Spleen (tissue), 11 donors: Measurements from ENCODE around the gene GPR158. TPM values are rescaled to one million over a fixed set of nuclear protein-coding genes. Genes with fewer than 3 reads are reported as not detected.

Experiments
- DNase-seq: peaks from one replicate; pipeline ENCODE4 v3.0.0-alpha.2; 2020
- H3K27ac ChIP-seq, 8 donors: fragments of 200-600 bp; sonication (generic) in 7 of 8; 1 replicate in 4 of 8; 2 replicates in 4 of 8; pipeline versions ENCODE4 v1.5.0 to v1.8.0; 2016 to 2021; ENCODE audit warnings: inconsistent platforms in 4 of 8, mild to moderate bottlenecking in 4 of 8, moderate library complexity in 1 of 8
- H3K27me3 ChIP-seq, 7 donors: fragments of 200-600 bp; sonication (generic) in 6 of 7; replicated peaks in 1 of 7; 1 replicate in 4 of 7; 2 replicates in 3 of 7; pipeline versions ENCODE4 v1.5.0 to v1.8.0; 2016 to 2021; ENCODE audit warnings: inconsistent platforms in 3 of 7, mild to moderate bottlenecking in 1 of 7
- H3K36me3 ChIP-seq, 6 donors: fragments of 200-600 bp; sonication (generic) in 5 of 6; 1 replicate in 4 of 6; 2 replicates in 2 of 6; pipeline versions ENCODE4 v1.5.0 to v1.8.0; 2016 to 2021; ENCODE audit warnings: inconsistent platforms in 2 of 6
- H3K4me1 ChIP-seq, 6 donors: fragments of 200-600 bp; sonication (generic) in 5 of 6; 1 replicate in 3 of 6; 2 replicates in 3 of 6; pipeline versions ENCODE4 v1.5.0 to v1.8.0; 2016 to 2021; ENCODE audit warnings: inconsistent platforms in 3 of 6
- H3K4me3 ChIP-seq, 8 donors: fragments of 200-600 bp; sonication (generic) in 7 of 8; 1 replicate in 4 of 8; 2 replicates in 4 of 8; pipeline versions ENCODE4 v1.5.0 to v1.8.0; 2016 to 2021; ENCODE audit warnings: inconsistent platforms in 4 of 8, mild to moderate bottlenecking in 4 of 8, moderate library complexity in 2 of 8
- H3K9me3 ChIP-seq, 8 donors: fragments of 200-600 bp; sonication (generic) in 7 of 8; 1 replicate in 4 of 8; 2 replicates in 4 of 8; pipeline versions ENCODE4 v1.5.0 to v1.8.0; 2016 to 2021; ENCODE audit warnings: inconsistent platforms in 4 of 8
- POLR2A ChIP-seq, 3 donors: fragments of 450-650 bp; IDR thresholded peaks; one replicate each; pipeline ENCODE4 v1.5.1; 2017; ENCODE audit warnings: antibody characterized with exemption in 3 of 3, mild to moderate bottlenecking in 1 of 3
- POLR2AphosphoS5 ChIP-seq, 3 donors: sonication (generic); formaldehyde crosslinking; IDR thresholded peaks; one replicate each; pipeline ENCODE4 v1.5.1; 2017; ENCODE audit warnings: antibody characterized with exemption in 3 of 3
- WGBS, 5 donors: extraction: QIAGEN DNeasy Blood & Tissue Kit in 3 of 5; methylation state at CpG; one replicate each; pipeline versions ENCODE4 v1.1.5 to v1.1.7; 2013 to 2018; 5-methylcytosine and 5-hydroxymethylcytosine counted together
- intact Hi-C: fragments of 100-400 bp; cut with DNase I; formaldehyde crosslinking; loops from one replicate; pipeline ENCODE4 v1.15.0; 2023; ENCODE audit warnings: low total_unique reads
- polyA plus RNA-seq, 3 donors: library from polyadenylated mRNA; stranded (reverse); fragments of 200-250 nt; gene quantifications; one replicate each; pipeline ENCODE4 v1.2.1, GENCODE V29; 2013
- total RNA-seq, 7 donors: library from RNA; depleted of rRNA in 3 of 7; stranded (reverse); fragments of >200 nt in 3 of 7; fragmentation: NEBNext Ultra II Directional in 4 of 7; extraction: Animal tissue kit (Norgen Biotek cat#: 25700) in 4 of 7; gene quantifications; one replicate each; pipeline versions ENCODE4 v1.1.0 to v1.2.1, GENCODE V29; 2016 to 2021
- TF ChIP-seq, protein P1 (sequence below), 11 experiments: fragments of 200-600 bp in 7 of 11; fragments of 450-650 bp in 4 of 11; sonication (generic) in 4 of 11; IDR thresholded peaks in 8 of 11; conservative IDR thresholded peaks in 3 of 11; 1 replicate in 7 of 11; 2 replicates in 4 of 11; pipeline versions ENCODE4 v1.4.0 to v1.8.0; 2016 to 2021; ENCODE audit warnings: antibody characterized with exemption in 11 of 11, inconsistent platforms in 4 of 11, mild to moderate bottlenecking in 1 of 11
- donor health status: healthy with polysubstance abuse.
- donor health status: DM: no; HTN: no; CAD: no; lungs with moderate emphysema.
- donor health status: DM: no; HTN: no; CAD: no.
- donor health status: Bipolar disorder and iron deficiency.
- donor health status: healthy.
- donor health status: DM: no; HTN: no; CAD: no.
- donor health status: DM: yes; HTN: yes; CAD: no.

The GPR158 gene
- total and polyA plus RNA-seq, 10 donors: 0.03 to 0.79 (median 0.16) TPM

DNA sequence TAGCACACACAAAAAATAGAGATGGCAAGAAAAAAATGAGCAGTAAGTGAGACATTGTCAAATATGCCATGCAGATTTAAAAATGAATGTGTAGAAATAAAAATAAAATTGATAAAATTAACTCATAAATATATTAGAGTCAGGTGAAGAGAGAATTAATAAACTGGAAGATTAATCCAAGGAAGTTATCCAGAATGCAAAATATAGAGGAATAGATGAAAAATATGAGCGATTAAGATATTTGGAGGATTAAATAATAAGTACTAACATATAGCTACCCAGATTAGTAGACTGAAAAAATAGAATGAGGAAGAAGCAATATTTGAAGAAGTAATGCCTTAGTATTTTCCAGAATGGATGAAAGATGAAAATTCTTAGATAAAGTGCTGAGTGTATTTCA is 103.4 kb downstream of the GPR158 start:
- intact Hi-C loops: no loop called here

DNA sequence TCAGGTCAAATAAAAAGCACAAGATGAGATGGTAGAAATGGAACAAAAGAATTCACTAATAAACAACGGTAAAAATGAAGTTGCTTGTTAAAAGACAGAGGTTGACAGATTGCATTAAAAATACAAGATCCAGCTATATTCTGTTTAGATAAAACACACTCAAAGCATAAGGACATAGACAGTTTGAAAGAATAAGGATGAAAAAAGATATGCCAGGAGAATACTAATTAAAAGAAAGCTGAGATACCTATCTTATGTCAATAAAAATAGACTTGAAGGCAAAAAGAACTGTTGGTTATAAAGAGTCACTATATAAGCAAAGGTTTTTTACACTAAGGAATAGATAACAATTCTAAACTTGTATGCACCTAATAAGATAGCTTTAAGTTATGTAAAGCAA is 105.3 kb downstream of the GPR158 start:
- TF ChIP-seq, protein P1, sequence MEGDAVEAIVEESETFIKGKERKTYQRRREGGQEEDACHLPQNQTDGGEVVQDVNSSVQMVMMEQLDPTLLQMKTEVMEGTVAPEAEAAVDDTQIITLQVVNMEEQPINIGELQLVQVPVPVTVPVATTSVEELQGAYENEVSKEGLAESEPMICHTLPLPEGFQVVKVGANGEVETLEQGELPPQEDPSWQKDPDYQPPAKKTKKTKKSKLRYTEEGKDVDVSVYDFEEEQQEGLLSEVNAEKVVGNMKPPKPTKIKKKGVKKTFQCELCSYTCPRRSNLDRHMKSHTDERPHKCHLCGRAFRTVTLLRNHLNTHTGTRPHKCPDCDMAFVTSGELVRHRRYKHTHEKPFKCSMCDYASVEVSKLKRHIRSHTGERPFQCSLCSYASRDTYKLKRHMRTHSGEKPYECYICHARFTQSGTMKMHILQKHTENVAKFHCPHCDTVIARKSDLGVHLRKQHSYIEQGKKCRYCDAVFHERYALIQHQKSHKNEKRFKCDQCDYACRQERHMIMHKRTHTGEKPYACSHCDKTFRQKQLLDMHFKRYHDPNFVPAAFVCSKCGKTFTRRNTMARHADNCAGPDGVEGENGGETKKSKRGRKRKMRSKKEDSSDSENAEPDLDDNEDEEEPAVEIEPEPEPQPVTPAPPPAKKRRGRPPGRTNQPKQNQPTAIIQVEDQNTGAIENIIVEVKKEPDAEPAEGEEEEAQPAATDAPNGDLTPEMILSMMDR (IDR thresholded peaks at IDR 0.05 in 8 of 11, conservative IDR thresholded peaks at IDR 0.05 in 3 of 11): no peak
- TF ChIP-seq POLR2A (IDR thresholded peaks at IDR 0.05) (no peak), POLR2AphosphoS5 (IDR thresholded peaks at IDR 0.05) (no peak)
- 84 to 100% (median 97%) methylated on average over 1 of the region's 1 CpG for WGBS, 5 donors
- H3K4me3 ChIP-seq: no peak overlapping the region
- H3K9me3 ChIP-seq: peaks cover 9 to 53% (median 33%) of the 10 kb centered on the region in 8 donors
- DNase-seq: no peak
- H3K27me3 ChIP-seq: no peaks in the 10 kb centered on the region
- no peak overlapping the region for H3K27ac ChIP-seq
- intact Hi-C loops: no loop called here
- H3K4me1 ChIP-seq: no peaks in the 10 kb centered on the region
- no peaks in the 10 kb centered on the region for H3K36me3 ChIP-seq

More for the DNA sequence above, 103.4 kb downstream of the GPR158 start:
- no peak for DNase-seq
- no peak overlapping the region for H3K4me3 ChIP-seq
- H3K27ac ChIP-seq: no peak overlapping the region
- no peaks in the 10 kb centered on the region for H3K4me1 ChIP-seq
- no peak for TF ChIP-seq POLR2AphosphoS5 (IDR thresholded peaks at IDR 0.05)
- TF ChIP-seq, protein P1 (IDR thresholded peaks at IDR 0.05 in 8 of 11, conservative IDR thresholded peaks at IDR 0.05 in 3 of 11): no peak
- no peak for TF ChIP-seq POLR2A (IDR thresholded peaks at IDR 0.05)
- H3K27me3 ChIP-seq: no peaks in the 10 kb centered on the region
- no peaks in the 10 kb centered on the region for H3K36me3 ChIP-seq
- peaks cover 9 to 53% (median 33%) of the 10 kb centered on the region in 8 donors for H3K9me3 ChIP-seq
- WGBS, 5 donors: 84 to 96% (median 89%) methylated on average over 1 of the region's 1 CpG

DNA sequence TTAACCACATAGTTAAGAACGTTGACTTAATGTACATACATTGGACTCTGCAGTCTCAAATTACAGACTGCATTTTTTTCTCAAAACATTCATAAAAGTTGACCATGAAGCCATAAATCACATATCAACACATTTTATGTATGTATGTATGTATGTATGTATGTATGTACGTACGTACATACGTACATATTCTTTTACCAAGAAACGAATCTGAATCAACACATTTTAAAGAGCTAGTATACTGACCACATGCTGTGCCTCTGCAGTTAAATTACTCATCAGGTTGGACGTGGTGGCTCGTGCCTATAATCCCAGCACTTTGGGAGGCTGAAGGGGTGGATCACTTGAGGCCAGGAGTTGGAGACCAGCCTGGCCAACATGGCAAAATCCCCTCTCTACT is 105.8 kb downstream of the GPR158 start:
- TF ChIP-seq, protein P1 (IDR thresholded peaks at IDR 0.05 in 8 of 11, conservative IDR thresholded peaks at IDR 0.05 in 3 of 11): no peak
- no peak for TF ChIP-seq POLR2A (IDR thresholded peaks at IDR 0.05)
- TF ChIP-seq POLR2AphosphoS5 (IDR thresholded peaks at IDR 0.05): no peak
- no peaks in the 10 kb centered on the region for H3K27me3 ChIP-seq
- H3K27ac ChIP-seq: no peak overlapping the region
- no peak overlapping the region for H3K4me3 ChIP-seq
- no peak for DNase-seq
- no peaks in the 10 kb centered on the region for H3K36me3 ChIP-seq
- H3K9me3 ChIP-seq: peaks cover 9 to 58% (median 38%) of the 10 kb centered on the region in 8 donors
- H3K4me1 ChIP-seq: no peaks in the 10 kb centered on the region
- intact Hi-C loops: no loop called here
- 77 to 83% (median 80%) methylated on average over 7 of the region's 7 CpGs for WGBS, 5 donors

DNA sequence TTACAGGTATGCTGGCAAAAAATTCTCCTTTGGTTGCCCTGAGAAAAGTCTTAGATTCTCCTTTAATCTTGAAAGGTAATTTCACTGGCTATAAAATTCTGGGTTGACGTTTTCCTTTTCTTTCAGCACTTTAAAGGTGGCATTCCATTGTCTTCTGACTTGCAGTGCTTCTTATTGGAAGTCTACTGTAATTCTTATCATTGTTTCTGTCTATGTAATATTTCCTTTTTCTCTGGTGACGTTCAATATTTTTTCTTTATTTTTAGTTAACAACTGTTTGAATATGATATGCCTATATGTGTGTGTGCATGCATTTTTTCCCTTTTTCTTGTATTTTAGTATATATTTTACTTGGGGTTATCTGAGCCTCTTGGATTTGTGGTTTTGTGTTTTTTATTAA is 111.0 kb downstream of the GPR158 start:
- WGBS, 5 donors: 64 to 77% (median 75%) methylated on average over 2 of the region's 2 CpGs
- H3K27me3 ChIP-seq: no peaks in the 10 kb centered on the region
- no peaks in the 10 kb centered on the region for H3K36me3 ChIP-seq
- no peak overlapping the region for H3K27ac ChIP-seq
- peaks cover 4 to 38% (median 25%) of the 10 kb centered on the region in 8 donors for H3K9me3 ChIP-seq
- no peak for TF ChIP-seq POLR2A (IDR thresholded peaks at IDR 0.05)
- no peak for TF ChIP-seq POLR2AphosphoS5 (IDR thresholded peaks at IDR 0.05)
- TF ChIP-seq, protein P1 (IDR thresholded peaks at IDR 0.05 in 8 of 11, conservative IDR thresholded peaks at IDR 0.05 in 3 of 11): no peak
- intact Hi-C loops: no loop called here
- H3K4me1 ChIP-seq: no peaks in the 10 kb centered on the region
- no peak for DNase-seq
- no peak overlapping the region for H3K4me3 ChIP-seq
